MV-4-11 (cell line): ENCODE measurements around the gene STIM2.
"Not testable (repeated sequence)": the region's sequence is repeated elsewhere in the genome, so short reads cannot be mapped to it uniquely, and the experiment has no call there.

Source experiments
- DNase-seq: peaks from one replicate; lab custom pipeline; 2025; lab: John Stamatoyannopoulos, UW

Gene STIM2

DNA sequence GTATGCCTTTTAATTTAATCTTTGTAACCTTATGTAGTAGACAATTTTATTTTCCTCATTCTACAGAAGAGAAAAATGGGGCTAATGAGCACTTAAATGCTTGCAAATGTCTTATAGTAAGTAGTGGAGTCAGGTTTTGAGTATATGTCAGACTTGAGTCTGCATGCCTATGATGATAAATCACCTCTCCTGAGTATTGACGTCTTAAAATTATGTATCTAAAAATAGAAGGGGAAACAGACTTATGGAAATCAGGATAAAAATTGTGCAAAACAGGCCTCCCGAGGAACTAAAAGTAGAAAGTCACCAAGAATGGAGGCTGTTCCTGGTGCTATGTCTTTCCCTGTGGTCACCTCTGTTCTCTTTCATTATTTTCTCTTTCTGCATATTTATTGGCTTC is 92.7 kb downstream of the STIM2 start:
- no peak for DNase-seq

DNA sequence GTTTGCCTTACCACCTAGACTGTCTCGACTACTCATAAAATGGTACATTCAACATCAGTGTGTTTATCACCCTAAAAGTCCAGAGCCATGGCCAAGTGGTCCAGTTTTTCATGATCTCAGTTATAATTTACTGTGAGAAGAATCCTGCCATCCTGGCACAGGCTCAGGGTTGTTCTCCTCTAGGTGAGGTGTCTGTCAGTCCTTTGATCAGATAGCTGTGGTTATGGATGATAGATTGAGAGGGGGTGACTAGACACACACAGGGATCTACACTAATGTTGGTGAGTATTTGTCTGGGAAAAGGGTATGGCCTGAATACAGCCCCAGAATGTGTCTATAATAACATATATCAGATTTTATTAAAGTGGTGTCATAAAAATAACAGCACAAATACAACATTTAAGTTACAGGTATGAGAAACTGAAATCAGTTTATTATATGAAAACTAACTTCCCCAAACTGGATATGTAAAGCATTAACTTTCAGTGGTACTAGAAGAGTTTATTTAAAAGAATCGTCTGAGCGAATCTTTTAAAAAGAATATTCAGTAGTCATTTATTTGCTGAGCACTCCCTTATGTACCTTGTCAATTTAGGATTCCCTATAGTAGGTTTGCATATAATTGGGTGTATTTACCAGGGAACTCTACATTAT is 93.3 kb downstream of the STIM2 start:
- DNase-seq: no peak

GRCh38 chr4:26955241-26955640 is 94.6 kb downstream of the STIM2 start:
- DNase-seq: no peak

GRCh38 chr4:26958925-26959653 is 98.4 kb downstream of the STIM2 start:
- no peak for DNase-seq

- no peak for DNase-seq
These were observed 99.0 kb downstream of the STIM2 start for GRCh38 chr4:26959654-26960047.

- DNase-seq: no peak
These were observed 102.1 kb downstream of the STIM2 start for GRCh38 chr4:26962720-26963119.

GRCh38 chr4:26964512-26964911 is 103.9 kb downstream of the STIM2 start:
- no peak for DNase-seq

- DNase-seq: no peak
These were observed 104.4 kb downstream of the STIM2 start for GRCh38 chr4:26964994-26965393.

- not testable (repeated sequence) for DNase-seq
These were observed 115.0 kb downstream of the STIM2 start for GRCh38 chr4:26975464-26976181.

- DNase-seq: no peak
These were observed 117.9 kb downstream of the STIM2 start for GRCh38 chr4:26978387-26979053.

DNA sequence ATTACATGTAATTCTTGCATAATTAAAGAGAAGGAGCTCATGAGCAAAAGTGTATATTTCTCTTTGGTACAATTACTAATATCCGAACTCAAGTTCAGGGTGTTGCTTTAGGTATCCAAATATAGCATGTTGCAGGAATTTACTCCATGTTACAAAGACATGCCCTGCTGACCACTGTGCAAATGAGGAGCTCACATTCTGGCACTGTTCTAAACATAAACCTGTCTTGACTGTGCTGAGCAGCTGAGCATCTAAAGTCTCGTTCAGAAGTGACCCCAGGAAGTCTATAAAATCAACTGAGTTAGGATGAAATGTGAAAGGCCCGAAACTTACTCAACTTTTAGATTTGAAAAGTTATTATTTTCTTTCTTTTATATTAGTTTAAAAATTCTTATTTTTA is 124.3 kb downstream of the STIM2 start:
- DNase-seq: no peak

GRCh38 chr4:26985873-26986272 is 125.2 kb downstream of the STIM2 start:
- DNase-seq: peak; percentile 69

DNA sequence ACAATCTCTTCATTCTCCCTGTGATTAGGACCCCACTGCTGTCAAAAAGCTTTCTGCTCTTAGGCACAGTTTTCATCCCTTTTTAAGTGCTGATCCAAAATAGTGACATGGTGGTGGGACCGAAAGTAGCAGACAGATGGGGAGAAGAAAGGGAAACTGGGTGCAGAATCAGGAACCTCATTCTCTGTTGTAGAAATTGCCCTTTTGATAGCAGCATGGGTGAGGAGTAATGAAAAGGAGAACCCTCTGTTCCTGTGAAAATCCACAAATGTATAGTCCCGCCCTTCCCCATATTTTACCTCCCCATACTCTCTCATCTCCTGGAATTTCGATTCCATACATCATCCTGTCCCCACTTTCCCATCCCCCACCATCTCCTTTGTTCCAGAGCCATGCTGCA is 126.5 kb downstream of the STIM2 start:
- no peak for DNase-seq

- DNase-seq: no peak
These were observed 130.4 kb downstream of the STIM2 start for GRCh38 chr4:26991057-26991456.

DNA sequence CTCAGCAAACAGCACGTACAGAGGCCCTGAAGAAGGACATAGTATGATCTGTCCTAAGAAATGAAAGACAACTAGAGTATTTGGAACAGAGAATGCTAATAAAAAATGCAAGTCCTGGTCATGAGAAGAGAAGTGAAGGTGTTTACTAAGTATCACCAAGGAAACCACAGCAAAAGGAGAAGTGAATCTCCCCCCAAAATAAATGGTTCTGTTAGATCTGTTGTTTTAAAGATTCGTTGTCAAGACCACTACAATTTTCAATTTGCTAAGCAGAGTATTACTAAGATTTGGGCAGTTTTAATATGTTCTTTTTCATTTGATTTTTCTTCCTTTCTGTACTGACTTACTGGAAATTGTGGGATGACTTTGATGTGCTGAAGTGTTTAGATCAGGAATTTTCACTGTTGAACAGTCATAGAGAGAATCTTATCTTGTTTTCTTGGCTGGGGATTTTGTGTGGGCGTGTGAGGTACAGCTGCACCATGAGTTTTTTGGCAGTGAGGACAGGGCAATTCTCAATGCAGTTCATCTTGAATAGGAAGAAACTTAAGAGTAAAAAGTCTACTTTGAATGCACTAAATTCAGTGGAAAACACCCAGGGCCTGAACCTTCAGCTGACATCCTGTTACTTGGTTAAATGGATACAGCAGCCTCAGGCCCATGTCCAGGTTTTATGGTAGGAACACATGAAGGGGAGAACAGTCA is 132.2 kb downstream of the STIM2 start:
- peak; percentile 82 for DNase-seq

- DNase-seq: no peak
These were observed 132.9 kb downstream of the STIM2 start for GRCh38 chr4:26993539-26993938.

DNA sequence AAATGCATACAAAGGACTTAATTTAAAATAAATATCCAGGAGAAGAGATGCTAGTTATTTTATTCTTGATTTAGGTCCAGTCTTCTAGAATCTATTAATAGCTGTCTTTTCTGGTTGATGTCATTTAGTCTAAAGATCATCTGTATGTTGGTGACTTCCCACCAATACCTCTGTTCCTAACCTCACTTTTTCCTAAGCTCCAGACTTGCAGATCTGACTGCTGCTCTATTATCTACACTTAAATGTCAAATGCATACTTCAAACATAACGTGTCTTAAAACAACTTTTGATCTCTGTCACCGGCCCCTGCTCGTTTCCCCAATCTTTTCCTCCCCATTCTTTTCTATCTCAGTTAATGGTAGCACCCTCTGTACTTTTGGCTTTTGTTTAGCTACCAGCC is 133.3 kb downstream of the STIM2 start:
- no peak for DNase-seq

GRCh38 chr4:26995316-26995715 is 134.7 kb downstream of the STIM2 start:
- no peak for DNase-seq

DNA sequence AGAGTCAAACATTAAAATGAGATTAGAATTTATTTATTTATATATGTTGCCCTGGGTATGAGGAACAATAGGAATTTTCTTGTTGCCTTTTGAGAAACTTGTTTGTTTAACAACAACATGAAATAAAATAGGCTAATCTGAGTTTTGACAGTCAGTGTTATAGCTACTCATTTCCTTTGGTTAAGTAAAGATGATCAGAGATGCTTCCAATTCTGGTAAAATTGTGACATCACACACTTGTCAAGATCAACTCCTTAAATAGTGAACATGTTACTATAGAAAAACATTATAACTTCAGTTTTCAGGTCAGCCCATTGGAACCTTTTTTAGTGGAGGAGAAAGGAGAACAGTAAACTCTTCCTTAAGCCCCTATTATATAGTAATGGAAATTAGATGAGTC is 136.1 kb downstream of the STIM2 start:
- DNase-seq: no peak

GRCh38 chr4:26999689-27000088 is 139.0 kb downstream of the STIM2 start:
- DNase-seq: no peak

DNA sequence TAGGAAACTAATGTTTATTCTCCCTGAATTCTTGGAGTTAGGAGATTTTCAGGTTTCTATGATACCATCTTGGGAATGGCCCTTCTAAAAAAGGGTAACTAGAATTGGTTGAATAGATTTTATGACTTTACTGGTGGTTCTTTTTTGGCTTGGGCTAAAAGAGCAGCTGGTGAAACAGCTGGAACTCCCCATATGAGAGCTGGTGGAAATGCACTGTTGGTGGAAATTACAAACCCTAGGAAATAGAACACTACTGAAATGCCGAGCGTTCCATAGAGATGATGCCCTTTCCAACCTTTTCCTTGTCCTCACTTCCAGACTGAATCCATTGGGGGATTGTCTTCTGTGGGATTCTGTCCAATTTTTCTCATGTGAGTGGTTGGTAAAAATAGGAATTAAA is 139.5 kb downstream of the STIM2 start:
- DNase-seq: no peak

GRCh38 chr4:27000820-27001219 is 140.2 kb downstream of the STIM2 start:
- DNase-seq: no peak
